Heart left ventricle (tissue), 16 donors: ENCODE data around the gene CDH8. TPM values are rescaled to one million over a fixed set of nuclear protein-coding genes. Genes with fewer than 3 reads are reported as not detected.

Experiments used
- ATAC-seq, 4 donors: fragments of 200-7000 bp; cut with Tn5 transposase; one replicate each; pipeline ENCODE4 v1.9.1; 2020 to 2022; ENCODE audit warnings: moderate library complexity in 4 of 4, mild to moderate bottlenecking in 3 of 4, moderate number of reproducible peaks in 1 of 4
- DNase-seq, 5 donors: peaks; one replicate each; pipeline ENCODE4 v3.0.0-alpha.2; 2020
- H3K27ac ChIP-seq, 12 donors: fragments of 200-600 bp; sonication (generic) in 4 of 12; one replicate each; pipeline versions ENCODE4 v1.5.0 to v1.8.0; 2016 to 2022; ENCODE audit warnings: mild to moderate bottlenecking in 2 of 12
- H3K27me3 ChIP-seq, 9 donors: fragments of 200-600 bp; sonication (generic) in 2 of 9; one replicate each; pipeline versions ENCODE4 v1.5.1 to v1.8.0; 2016 to 2022; ENCODE audit warnings: mild to moderate bottlenecking in 3 of 9
- H3K36me3 ChIP-seq, 9 donors: fragments of 200-600 bp; sonication (generic) in 2 of 9; one replicate each; pipeline versions ENCODE4 v1.5.0 to v1.8.0; 2018 to 2022; ENCODE audit warnings: mild to moderate bottlenecking in 2 of 9
- H3K4me1 ChIP-seq, 12 donors: fragments of 200-600 bp; sonication (generic) in 4 of 12; one replicate each; pipeline versions ENCODE4 v1.5.0 to v1.8.0; 2016 to 2022; ENCODE audit warnings: mild to moderate bottlenecking in 3 of 12
- H3K4me3 ChIP-seq, 12 donors: fragments of 200-600 bp; sonication (generic) in 4 of 12; one replicate each; pipeline versions ENCODE4 v1.5.0 to v1.8.0; 2017 to 2022; ENCODE audit warnings: mild to moderate bottlenecking in 9 of 12, moderate library complexity in 4 of 12
- H3K9me3 ChIP-seq, 12 donors: fragments of 200-600 bp; sonication (generic) in 4 of 12; one replicate each; pipeline versions ENCODE4 v1.5.0 to v1.8.0; 2016 to 2022; ENCODE audit warnings: mild to moderate bottlenecking in 1 of 12
- POLR2A ChIP-seq, 2 donors: fragments of 450-650 bp; IDR thresholded peaks; one replicate each; pipeline ENCODE4 v1.6.1; 2017; ENCODE audit warnings: antibody characterized with exemption in 2 of 2, mild to moderate bottlenecking in 2 of 2, moderate library complexity in 2 of 2
- WGBS, 4 donors: extraction: QIAGEN DNeasy Blood & Tissue Kit in 2 of 4; methylation state at CpG; one replicate each; pipeline versions ENCODE4 v1.1.5 to v1.1.7; 2013 to 2018; 5-methylcytosine and 5-hydroxymethylcytosine counted together
- intact Hi-C, 10 donors: fragments of 100-400 bp; cut with DNase I; formaldehyde crosslinking; loops; one replicate each; pipeline versions ENCODE4 v1.11.1 to v1.14.2; 2022
- polyA plus RNA-seq, 2 donors: library from polyadenylated mRNA; stranded (reverse); fragments of 200-250 nt; gene quantifications; one replicate each; pipeline ENCODE4 v1.2.3, GENCODE V29; 2013
- total RNA-seq, 9 donors: library from RNA; depleted of rRNA in 2 of 9; stranded (reverse); fragments of >200 nt in 2 of 9; fragmentation: NEBNext Ultra II Directional in 3 of 9; extraction: Animal tissue kit (Norgen Biotek cat#: 25700) in 3 of 9; gene quantifications; one replicate each; pipeline versions ENCODE4 v1.1.0 to v1.2.4, GENCODE V29; 2016 to 2023
- TF ChIP-seq, protein P1 (sequence below), 12 donors: fragments of 200-600 bp; sonication (generic) in 4 of 12; IDR thresholded peaks; one replicate each; pipeline versions ENCODE4 v1.5.0 to v1.8.0; 2018 to 2022; ENCODE audit warnings: antibody characterized with exemption in 12 of 12, mild to moderate bottlenecking in 5 of 12
- donor health status: ischemic (EF 13 %, LVEDD 7.1; RV severe dilation, severe dysfunction).
- donor health status: healthy with polysubstance abuse.
- donor health status: DM: no; HTN: yes; CAD: no.
- donor health status: DM: no; HTN: no; CAD: no.
- donor health status: ischemic (EF 25% LVEDD 6.9; RV normal size, moderate dysfunction).
- donor health status: ischemic (EF 25% LVEDD 5.7; RV mildly dilated, moderate dysfunction).
- donor health status: healthy.
- donor health status: DM: yes; HTN: yes; CAD: no.
- donor health status: ischemic (EF 35%, LVEDD 5.7; RV mildly dilated, moderate dysfunction).
- donor health status: nonischemic (EF 11% LVEDD 7.7; RV severe dilation, severe dysfunction).
- donor health status: DM: yes; HTN: yes; CAD: no.
- donor health status: PGD.
- donor health status: ischemic (EF 29% LVEDD 5.4; RV normal size, mild dysfunction).
- donor health status: nonischemic (EF 23%, LVEDD 6.1; RV moderate dilation, normal function).

The CDH8 gene
- total and polyA plus RNA-seq, 11 donors, result 0.01 to 1.3 (median 0.37) TPM; not detected in 4

- TF ChIP-seq POLR2A (IDR thresholded peaks at IDR 0.05), result no peak
- TF ChIP-seq, protein P1, sequence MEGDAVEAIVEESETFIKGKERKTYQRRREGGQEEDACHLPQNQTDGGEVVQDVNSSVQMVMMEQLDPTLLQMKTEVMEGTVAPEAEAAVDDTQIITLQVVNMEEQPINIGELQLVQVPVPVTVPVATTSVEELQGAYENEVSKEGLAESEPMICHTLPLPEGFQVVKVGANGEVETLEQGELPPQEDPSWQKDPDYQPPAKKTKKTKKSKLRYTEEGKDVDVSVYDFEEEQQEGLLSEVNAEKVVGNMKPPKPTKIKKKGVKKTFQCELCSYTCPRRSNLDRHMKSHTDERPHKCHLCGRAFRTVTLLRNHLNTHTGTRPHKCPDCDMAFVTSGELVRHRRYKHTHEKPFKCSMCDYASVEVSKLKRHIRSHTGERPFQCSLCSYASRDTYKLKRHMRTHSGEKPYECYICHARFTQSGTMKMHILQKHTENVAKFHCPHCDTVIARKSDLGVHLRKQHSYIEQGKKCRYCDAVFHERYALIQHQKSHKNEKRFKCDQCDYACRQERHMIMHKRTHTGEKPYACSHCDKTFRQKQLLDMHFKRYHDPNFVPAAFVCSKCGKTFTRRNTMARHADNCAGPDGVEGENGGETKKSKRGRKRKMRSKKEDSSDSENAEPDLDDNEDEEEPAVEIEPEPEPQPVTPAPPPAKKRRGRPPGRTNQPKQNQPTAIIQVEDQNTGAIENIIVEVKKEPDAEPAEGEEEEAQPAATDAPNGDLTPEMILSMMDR (IDR thresholded peaks at IDR 0.05), result no peak
- no peak overlapping the region for H3K27ac ChIP-seq
These were observed 382.7 kb downstream of the CDH8 start for GRCh38 chr16:61653544-61653943.

DNA sequence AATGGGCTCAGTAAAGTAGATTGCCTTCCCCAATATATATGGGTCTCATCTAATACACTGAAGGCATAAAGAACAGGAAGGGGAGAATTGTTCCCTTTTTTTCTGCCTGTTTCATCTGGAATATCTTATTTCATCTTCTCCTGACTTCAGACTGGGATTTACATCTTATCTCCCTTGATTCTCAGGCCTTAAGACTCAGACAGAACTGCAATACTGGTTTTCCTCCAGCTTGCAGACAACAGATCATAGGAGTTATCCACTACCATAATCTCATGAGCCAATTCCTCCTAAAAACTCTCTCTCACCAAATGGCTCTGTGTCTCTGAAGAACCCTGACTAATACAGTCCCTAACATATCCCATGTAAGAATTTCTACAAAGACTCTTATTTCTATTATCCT is 390.7 kb downstream of the CDH8 start:
- TF ChIP-seq, protein P1 (IDR thresholded peaks at IDR 0.05), result no peak
- no peak for TF ChIP-seq POLR2A (IDR thresholded peaks at IDR 0.05)
- H3K4me1 ChIP-seq, result no peaks in the 10 kb centered on the region
- no peaks in the 10 kb centered on the region for H3K36me3 ChIP-seq
- no peak overlapping the region for H3K4me3 ChIP-seq
- no peaks in the 10 kb centered on the region for H3K27me3 ChIP-seq
- no peak overlapping the region for H3K27ac ChIP-seq
- ATAC-seq (no peak), DNase-seq (no peak)
- intact Hi-C loops, result no loop called here
- H3K9me3 ChIP-seq, result no peaks in the 10 kb centered on the region

More at GRCh38 chr16:61653544-61653943, 382.7 kb downstream of the CDH8 start:
- ATAC-seq, result no peak
- intact Hi-C loops, result no loop called here
- no peak for DNase-seq
- no peaks in the 10 kb centered on the region for H3K36me3 ChIP-seq
- no peak overlapping the region for H3K4me3 ChIP-seq
- no peaks in the 10 kb centered on the region for H3K4me1 ChIP-seq
- peaks cover 0 to 7% (median 0%) of the 10 kb centered on the region in 12 donors for H3K9me3 ChIP-seq
- 86 to 92% (median 91%) methylated on average over 7 of the region's 7 CpGs for WGBS, 4 donors
- H3K27me3 ChIP-seq, result no peaks in the 10 kb centered on the region

GRCh38 chr16:61644736-61645135 is 391.5 kb downstream of the CDH8 start:
- H3K9me3 ChIP-seq, result no peaks in the 10 kb centered on the region
- no peak for TF ChIP-seq POLR2A (IDR thresholded peaks at IDR 0.05)
- TF ChIP-seq, protein P1 (IDR thresholded peaks at IDR 0.05), result no peak
- no peaks in the 10 kb centered on the region for H3K4me1 ChIP-seq
- no peaks in the 10 kb centered on the region for H3K36me3 ChIP-seq
- 76 to 84% (median 81%) methylated on average over 3 of the region's 3 CpGs for WGBS, 4 donors
- ATAC-seq, result no peak
- H3K27ac ChIP-seq, result no peak overlapping the region
- H3K27me3 ChIP-seq, result no peaks in the 10 kb centered on the region
- intact Hi-C loops, result no loop called here
- no peak overlapping the region for H3K4me3 ChIP-seq
- no peak for DNase-seq

DNA sequence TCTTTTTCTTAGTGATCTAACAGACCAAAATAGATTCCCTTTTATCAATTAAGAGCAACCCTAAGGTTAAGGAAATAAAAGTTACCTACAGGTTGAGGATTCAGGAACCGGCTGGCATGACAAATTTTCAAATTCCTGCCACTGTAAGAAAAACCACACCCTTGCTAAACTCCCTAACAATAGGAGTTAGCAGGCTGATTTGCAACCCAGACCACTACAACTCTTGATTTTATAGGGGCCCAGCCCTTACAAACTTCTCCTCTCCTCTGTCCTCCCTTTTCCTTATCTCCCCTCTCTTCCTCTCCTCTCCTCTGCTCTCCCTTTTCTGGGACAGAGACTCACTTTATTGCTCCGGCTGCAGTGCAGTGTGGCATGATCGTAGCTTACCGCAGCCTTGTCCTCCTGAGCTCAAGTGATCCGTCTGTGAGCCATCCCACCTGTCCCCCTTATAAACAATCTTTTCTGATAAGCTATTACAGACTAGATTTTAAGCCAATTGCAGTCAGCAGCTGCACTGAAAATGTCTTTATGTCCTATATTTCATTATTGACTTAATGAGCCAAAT is 418.9 kb downstream of the CDH8 start:
- no peaks in the 10 kb centered on the region for H3K36me3 ChIP-seq
- ATAC-seq, result no peak
- no peak overlapping the region for H3K27ac ChIP-seq
- intact Hi-C loops, result no loop called here
- H3K4me1 ChIP-seq, result no peaks in the 10 kb centered on the region
- no peak for DNase-seq
- H3K27me3 ChIP-seq, result no peaks in the 10 kb centered on the region
- 52 to 73% (median 62%) methylated on average over 5 of the region's 5 CpGs for WGBS, 4 donors
- H3K9me3 ChIP-seq, result no peaks in the 10 kb centered on the region
- H3K4me3 ChIP-seq, result no peak overlapping the region
- no peak for TF ChIP-seq POLR2A (IDR thresholded peaks at IDR 0.05)
- TF ChIP-seq, protein P1 (IDR thresholded peaks at IDR 0.05), result no peak
